Pancreas (tissue), 10 donors: ENCODE measurements around the gene NIPAL3. TPM values are rescaled to one million over a fixed set of nuclear protein-coding genes. Genes with fewer than 3 reads are reported as not detected.
A peak's percentile ranks its signal among the peaks of the same experiment; 100 is the strongest.
"Not testable (repeated sequence)": the region's sequence is repeated elsewhere in the genome, so short reads cannot be mapped to it uniquely, and the experiment has no call there.

ENCODE experiments used
- ATAC-seq, 4 donors: fragments of 200-7000 bp; cut with Tn5 transposase; one replicate each; pipeline versions ENCODE4 v1.8.0 to v1.9.1; 2020; ENCODE audit warnings: mild to moderate bottlenecking in 4 of 4, moderate library complexity in 4 of 4
- DNase-seq, 6 donors: peaks; one replicate each; pipeline ENCODE4 v3.0.0-alpha.2; 2020
- FAIRE-seq: peaks from 2 replicates; lab custom pipeline; 2012; peaks lifted over from hg19 to GRCh38; lab: Jason Lieb, UNC
- H3K27ac ChIP-seq, 4 donors: fragments of 200-600 bp; sonication (generic); 1 replicate in 3 of 4; 2 replicates in 1 of 4; pipeline versions ENCODE4 v1.5.0 to v1.8.0; 2020
- H3K27me3 ChIP-seq, 4 donors: fragments of 200-600 bp; one replicate each; pipeline ENCODE4 v1.8.0; 2021
- H3K36me3 ChIP-seq, 3 donors: fragments of 200-600 bp; sonication (generic) in 1 of 3; one replicate each; pipeline versions ENCODE4 v1.5.0 to v1.8.0; 2020 to 2021
- H3K4me1 ChIP-seq, 3 donors: fragments of 200-600 bp; one replicate each; pipeline ENCODE4 v1.8.0; 2021
- H3K4me3 ChIP-seq, 4 donors: fragments of 200-600 bp; sonication (generic) in 2 of 4; one replicate each; pipeline versions ENCODE4 v1.5.0 to v1.8.0; 2020 to 2021
- H3K9me3 ChIP-seq, 4 donors: fragments of 200-600 bp; one replicate each; pipeline ENCODE4 v1.8.0; 2021
- CTCF ChIP-seq, 4 donors: fragments of 200-600 bp; sonication (generic) in 3 of 4; IDR thresholded peaks; one replicate each; pipeline versions ENCODE4 v1.5.0 to v1.8.0; 2021; ENCODE audit warnings: antibody characterized with exemption in 4 of 4
- WGBS, 2 donors: extraction: QIAGEN DNeasy Blood & Tissue Kit; methylation state at CpG; one replicate each; pipeline ENCODE4 v1.1.7; 2013; 5-methylcytosine and 5-hydroxymethylcytosine counted together
- intact Hi-C, 3 donors: fragments of 100-400 bp; cut with DNase I; formaldehyde crosslinking; loops; one replicate each; pipeline versions ENCODE4 v1.11.1 to v1.14.2; 2022
- polyA plus RNA-seq, 2 donors: library from polyadenylated mRNA; stranded (reverse); fragments of 200-250 nt; gene quantifications; one replicate each; pipeline ENCODE4 v1.2.3, GENCODE V29; 2013
- total RNA-seq, 6 donors: library from RNA; stranded (reverse); fragmentation: NEBNext Ultra II Directional in 4 of 6; extraction: Animal tissue kit (Norgen Biotek cat#: 25700) in 4 of 6; gene quantifications; one replicate each; pipeline versions ENCODE4 v1.2.1 to v1.2.4, GENCODE V29; 2021 to 2023
- donor health status: healthy with polysubstance abuse.
- donor health status: DM: no; HTN: no; CAD: no; lungs with moderate emphysema.
- donor health status: DM: no; HTN: no; CAD: no.
- donor health status: control.
- donor health status: control.
- donor health status: Bipolar disorder and iron deficiency.
- donor health status: DM: yes; HTN: yes; CAD: no.
- donor health status: DM: no; HTN: no; CAD: no.
- donor health status: DM: no; HTN: no; CAD: no.
- donor health status: DM: yes; HTN: yes; CAD: no.

NIPAL3 gene
- total and polyA plus RNA-seq, 8 donors = 7.2 to 25.4 (median 18.5) TPM

- Histone ChIP-seq H3K27me3 (no peaks in the 10 kb centered on the region), H3K36me3 (no peaks in the 10 kb centered on the region), H3K27ac (peak overlapping the region; percentile 35 to 79 (median 46)), H3K4me1 (peaks cover 4 to 44% (median 33%) of the 10 kb centered on the region in 3 donors), H3K9me3 (no peaks in the 10 kb centered on the region), H3K4me3 (peak overlapping the region in 1 of 4 donors; percentile 6)
- no peak for FAIRE-seq
- TF ChIP-seq CTCF (IDR thresholded peaks at IDR 0.05) = no peak
- 31 to 32% methylated on average over 5 of the region's 5 CpGs for WGBS, 2 donors
- ATAC-seq = peak; percentile 6 to 43 (median 38)
- peak in 2 of 6 donors; percentile 44 to 61 for DNase-seq
- intact Hi-C loops = no loop called here
Measured at GRCh38 chr1:24507405-24507804, 91.8 kb downstream of the NIPAL3 start.

- ATAC-seq (no peak), FAIRE-seq (no peak), DNase-seq (no peak)
- WGBS, 2 donors = 80 to 84% methylated on average over 5 of the region's 5 CpGs
- no peak overlapping the region for H3K4me3 ChIP-seq
- no peaks in the 10 kb centered on the region for H3K9me3 ChIP-seq
- no peak for TF ChIP-seq CTCF (IDR thresholded peaks at IDR 0.05)
- H3K27ac ChIP-seq = peak overlapping the region in 2 of 4 donors; percentile 45 to 79
- H3K27me3 ChIP-seq = no peaks in the 10 kb centered on the region
- intact Hi-C loops = no loop called here
- no peaks in the 10 kb centered on the region for H3K36me3 ChIP-seq
- peaks cover 4 to 42% (median 33%) of the 10 kb centered on the region in 3 donors for H3K4me1 ChIP-seq
Measured at GRCh38 chr1:24508911-24509310, 93.3 kb downstream of the NIPAL3 start.

GRCh38 chr1:24513706-24514105 is 98.1 kb downstream of the NIPAL3 start:
- WGBS, 2 donors = 51 to 52% methylated on average over 2 of the region's 2 CpGs
- no peak for ATAC-seq
- FAIRE-seq = no peak
- Histone ChIP-seq H3K4me3 (no peak overlapping the region), H3K36me3 (peaks cover 0 to 3% (median 0%) of the 10 kb centered on the region in 3 donors), H3K27ac (no peak overlapping the region), H3K4me1 (peaks cover 0 to 2% (median 0%) of the 10 kb centered on the region in 3 donors), H3K27me3 (no peaks in the 10 kb centered on the region), H3K9me3 (no peaks in the 10 kb centered on the region)
- no peak for DNase-seq
- intact Hi-C loops = no loop called here
- no peak for TF ChIP-seq CTCF (IDR thresholded peaks at IDR 0.05)

- FAIRE-seq (no peak), DNase-seq (no peak), ATAC-seq (no peak)
- Histone ChIP-seq H3K4me3 (no peak overlapping the region), H3K9me3 (no peaks in the 10 kb centered on the region), H3K4me1 (no peaks in the 10 kb centered on the region), H3K36me3 (peaks cover 0 to 3% (median 0%) of the 10 kb centered on the region in 3 donors), H3K27ac (no peak overlapping the region), H3K27me3 (no peaks in the 10 kb centered on the region)
- 94 to 95% methylated on average over 5 of the region's 5 CpGs for WGBS, 2 donors
- no peak for TF ChIP-seq CTCF (IDR thresholded peaks at IDR 0.05)
- intact Hi-C loops = no loop called here
Measured at GRCh38 chr1:24514946-24515345, 99.3 kb downstream of the NIPAL3 start.

GRCh38 chr1:24515671-24516209 is 100.1 kb downstream of the NIPAL3 start:
- FAIRE-seq, intact Hi-C loops, H3K27me3 ChIP-seq, H3K4me3 ChIP-seq, DNase-seq, H3K27ac ChIP-seq, H3K36me3 ChIP-seq, H3K9me3 ChIP-seq, H3K4me1 ChIP-seq: not testable (repeated sequence)
- 93 to 97% methylated on average over 14 of the region's 14 CpGs for WGBS, 2 donors
- ATAC-seq = peak in 1 of 4 donors; percentile 30
